HG03575 (cell line): ENCODE results near the gene SYNE1.

Experiments
- ATAC-seq: cut with Tn5 transposase; IDR thresholded peaks from one replicate; pipeline ENCODE4 v1.9.1; 2021; ENCODE audit not compliant: unreplicated experiment, insufficient number of reproducible peaks, low FRiP score; ENCODE audit errors: extremely low read depth

SYNE1 gene

DNA sequence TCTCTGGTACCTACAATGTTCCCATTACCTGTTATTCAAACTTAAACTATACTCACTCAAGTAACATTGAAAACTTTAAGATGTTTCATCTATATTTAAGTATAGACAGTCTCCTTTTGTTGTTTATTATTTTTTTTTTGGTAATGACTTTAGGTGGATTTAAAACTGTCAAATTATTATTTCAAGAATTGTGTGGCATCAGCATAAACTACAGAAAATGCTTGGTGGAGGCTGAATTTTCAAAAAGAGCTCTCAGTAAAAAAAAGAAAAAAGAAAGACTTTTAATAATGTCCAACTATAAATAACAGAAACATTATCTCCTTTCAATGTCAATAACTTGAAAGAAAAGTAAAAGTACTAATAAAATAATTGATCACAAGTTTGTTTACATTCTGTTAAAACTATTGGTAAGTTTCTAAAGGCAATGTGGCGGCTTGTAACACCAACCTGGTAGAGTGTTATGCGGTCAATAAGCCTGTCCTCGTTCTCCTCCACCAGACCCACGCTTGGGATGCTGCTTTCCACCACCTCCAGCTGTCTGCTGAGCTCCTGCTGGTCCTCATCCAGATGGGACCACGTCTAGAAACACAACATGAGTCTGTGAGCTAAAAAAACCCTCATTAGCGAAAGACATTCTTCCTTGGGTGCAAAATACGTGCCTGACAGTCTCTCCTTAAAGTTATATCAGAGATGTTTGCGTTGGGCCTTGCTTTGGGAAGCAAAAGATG lies 400.6 kb downstream of the SYNE1 start:
- ATAC-seq: no peak

DNA sequence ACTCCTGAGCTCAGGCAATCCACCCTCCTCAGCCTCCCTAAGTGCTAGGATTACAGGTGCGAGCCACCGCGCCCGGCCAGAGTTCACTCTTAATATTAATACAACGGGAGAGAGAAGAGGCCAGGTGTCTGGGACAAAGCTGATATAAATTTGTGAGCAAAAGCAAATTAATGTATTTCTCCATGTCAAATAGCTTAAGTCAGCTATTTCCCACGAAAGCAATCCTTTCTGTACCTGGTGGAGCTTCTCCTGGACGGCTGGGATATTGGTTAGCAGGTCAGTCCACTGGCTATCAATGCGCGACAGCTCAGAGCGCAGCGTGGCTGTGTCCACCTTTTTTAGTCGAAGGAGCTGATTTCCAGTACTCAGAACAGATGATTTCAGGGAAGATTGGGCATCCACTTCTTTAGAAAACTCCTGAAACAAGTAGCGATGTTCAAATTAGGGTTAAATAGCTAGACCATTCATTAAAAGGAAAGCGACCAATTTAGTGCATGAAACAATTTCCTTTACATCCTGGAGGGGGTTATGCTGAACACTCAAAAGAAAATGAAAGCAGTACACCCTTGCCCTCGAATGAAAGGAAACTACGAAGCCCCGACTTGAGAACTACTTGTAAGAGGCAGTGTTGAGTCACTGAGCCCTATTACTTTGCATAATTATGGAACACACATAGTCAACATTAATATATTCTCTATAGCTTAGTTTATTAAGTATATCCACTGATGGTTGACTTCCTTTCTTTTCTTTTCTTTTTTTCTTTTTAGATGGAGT lies 403.4 kb downstream of the SYNE1 start:
- ATAC-seq: no peak

DNA sequence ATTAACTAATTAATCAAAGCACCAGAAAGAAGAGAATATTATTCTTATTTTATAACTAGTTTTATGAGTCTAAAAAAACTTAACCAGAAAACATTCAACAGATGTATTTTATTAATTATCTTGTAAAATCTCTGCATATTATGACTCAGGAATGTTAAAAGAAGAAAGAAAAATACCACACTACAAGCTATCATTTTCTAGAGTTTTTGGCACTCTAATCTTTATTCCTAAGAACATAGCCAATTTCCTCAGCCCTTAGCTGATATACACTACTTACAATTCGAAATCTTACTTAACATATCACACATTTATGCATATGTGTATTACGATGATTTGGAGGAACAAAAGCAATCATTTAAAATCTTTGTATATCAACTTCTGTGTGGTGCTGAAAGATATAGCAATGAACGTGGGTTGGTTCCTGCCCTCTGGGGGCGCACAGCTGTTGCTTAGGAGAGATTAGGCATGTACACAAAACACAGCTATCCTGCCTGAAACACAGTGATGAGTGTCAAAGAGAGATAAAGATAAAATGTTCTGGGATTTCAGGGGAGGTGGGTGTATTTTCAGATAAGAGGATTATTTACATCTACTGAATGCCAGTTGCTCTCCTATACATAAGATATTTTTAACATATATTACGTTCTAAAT lies 404.5 kb downstream of the SYNE1 start:
- ATAC-seq: no peak

DNA sequence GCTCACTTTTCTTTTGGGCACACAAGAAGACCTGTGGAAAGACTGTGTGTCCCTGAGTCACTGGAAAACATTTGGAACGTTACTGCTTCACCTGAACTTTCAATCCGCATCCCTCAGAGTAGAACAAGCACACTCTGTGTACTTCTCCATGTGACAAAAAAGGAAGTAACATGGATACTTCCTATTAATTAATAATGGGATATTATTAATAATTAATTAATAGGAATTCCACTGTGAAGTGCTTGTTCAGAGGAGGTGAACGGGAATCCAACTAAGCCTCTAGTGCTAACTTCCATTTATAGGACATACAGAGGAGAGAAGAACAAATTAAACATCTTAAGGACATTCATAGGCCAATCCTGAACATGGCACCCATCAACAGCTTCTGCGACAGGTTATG lies 407.8 kb downstream of the SYNE1 start:
- no peak for ATAC-seq

DNA sequence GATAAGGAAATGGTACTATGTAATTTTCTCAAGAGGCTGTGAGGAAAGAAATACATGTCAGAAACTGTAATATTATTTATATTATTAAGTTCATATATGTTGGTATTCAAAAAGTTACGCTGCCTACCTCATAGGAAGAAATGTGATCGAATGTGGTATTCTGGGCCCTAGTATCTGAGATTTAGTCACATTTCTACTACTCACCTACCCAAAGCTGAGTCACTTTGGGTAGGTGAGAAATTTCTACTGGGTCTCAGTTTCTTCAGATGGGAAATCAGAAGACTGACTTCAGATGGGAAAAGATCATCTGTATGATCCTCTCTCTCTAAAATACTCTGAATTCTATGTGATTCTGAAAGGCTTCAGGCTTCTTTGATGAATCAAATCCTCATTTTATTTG lies 411.0 kb downstream of the SYNE1 start:
- ATAC-seq: no peak

DNA sequence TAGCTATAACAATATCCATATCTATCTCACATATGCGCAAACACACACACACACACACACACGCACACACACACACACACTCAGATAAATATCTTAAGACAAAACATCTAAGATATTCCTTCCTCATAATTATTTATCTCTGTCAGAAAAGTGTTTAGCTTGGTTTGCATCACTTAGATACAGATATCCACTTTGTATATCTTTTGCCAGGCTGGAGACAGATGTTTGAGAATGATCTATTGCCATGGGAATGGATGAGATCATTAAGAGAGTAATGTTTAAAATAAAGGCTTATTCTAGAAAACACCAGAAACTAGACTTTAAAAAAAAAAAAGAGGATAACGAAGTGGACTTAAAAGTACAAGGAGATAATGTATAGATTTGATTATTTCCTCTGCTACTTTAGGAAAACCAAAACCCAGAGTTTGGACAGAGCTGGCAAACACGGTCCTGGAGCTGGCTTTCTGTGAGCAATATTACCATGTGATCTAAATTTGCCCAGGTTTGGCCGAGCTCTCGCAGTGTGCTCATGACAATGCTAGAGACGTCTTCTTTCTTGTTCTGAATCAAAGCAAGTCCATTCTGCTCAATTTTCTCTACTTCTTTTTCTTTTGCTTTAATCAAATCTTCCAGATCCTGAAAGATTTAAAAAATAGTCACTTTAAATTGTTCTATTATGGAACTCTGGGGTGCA lies 411.8 kb downstream of the SYNE1 start:
- no peak for ATAC-seq

DNA sequence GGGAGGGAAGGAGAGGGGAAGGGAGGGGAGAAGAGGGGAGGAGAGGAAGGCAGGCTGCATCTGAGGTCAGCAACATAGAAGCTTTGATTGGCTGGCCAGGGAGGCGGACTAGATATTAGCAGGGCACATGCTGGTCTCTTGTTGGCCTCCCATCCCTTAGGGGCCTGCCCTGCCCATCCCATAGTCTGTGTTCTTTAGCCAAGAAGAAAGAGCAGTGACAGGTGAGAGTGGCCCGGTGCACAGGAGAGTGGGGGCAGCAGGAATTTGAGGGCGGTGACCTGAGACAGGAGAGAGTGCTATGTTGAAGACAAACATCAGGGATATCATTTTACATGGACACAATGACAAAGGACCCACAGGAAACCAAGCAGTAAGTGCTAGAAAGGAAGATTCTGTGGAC lies 413.5 kb downstream of the SYNE1 start:
- ATAC-seq: no peak

DNA sequence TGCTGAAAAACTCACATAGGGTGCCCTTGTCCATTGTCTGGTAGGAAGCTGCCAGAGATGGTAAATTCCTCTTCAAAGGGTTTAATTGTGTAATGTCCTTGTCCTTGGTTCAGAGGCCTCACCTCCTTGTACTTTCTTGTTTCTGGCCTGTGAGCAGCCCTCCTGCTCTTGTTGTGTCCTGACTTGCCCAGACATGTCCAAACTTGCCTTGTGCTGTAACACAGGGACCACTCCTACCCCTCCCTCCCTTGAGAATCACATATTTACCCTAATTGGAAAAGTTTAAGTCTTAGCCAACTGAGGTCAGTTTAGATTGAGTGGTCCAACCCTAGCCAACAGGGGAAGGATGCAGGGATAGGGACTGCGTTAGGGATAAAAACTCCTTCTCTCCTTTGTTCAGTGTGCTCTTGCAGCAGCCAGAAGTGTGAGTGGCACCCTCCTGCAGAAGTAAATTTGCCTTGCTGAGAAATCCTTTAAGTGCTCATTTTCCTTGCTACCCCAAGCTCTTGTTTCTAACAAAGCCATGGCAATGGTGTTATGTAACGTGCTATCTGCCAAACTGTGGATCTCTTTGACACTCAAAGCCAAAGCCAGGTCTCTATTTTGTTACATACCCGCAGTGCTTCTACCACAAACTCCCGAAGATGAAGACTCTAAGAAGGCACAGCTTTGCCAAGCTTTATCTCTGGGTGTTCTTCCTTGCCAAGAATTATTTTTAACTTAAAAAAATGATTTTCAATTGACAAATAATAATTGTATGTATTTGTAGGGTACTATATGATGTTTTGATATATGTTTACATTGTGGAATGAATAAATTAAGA lies 415.1 kb downstream of the SYNE1 start:
- ATAC-seq: no peak

DNA sequence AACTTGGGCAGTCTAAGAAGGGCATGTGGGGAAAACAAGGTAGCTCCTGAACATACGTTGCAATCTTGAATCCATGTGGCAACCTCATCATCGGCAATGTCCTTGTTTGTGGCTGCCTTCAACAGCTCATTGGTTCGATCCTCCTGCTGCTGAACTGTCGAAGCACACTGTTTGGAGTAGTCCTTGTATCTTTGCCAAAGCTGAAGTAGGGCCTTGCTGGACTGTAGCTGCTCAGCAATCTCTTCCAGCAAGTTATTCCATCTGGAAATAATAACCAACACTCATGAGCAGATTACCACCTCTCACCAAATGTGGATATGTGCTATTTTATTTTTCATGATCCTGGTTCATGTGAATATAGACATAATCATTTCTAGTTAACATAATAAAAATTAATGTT lies 416.4 kb downstream of the SYNE1 start:
- no peak for ATAC-seq

DNA sequence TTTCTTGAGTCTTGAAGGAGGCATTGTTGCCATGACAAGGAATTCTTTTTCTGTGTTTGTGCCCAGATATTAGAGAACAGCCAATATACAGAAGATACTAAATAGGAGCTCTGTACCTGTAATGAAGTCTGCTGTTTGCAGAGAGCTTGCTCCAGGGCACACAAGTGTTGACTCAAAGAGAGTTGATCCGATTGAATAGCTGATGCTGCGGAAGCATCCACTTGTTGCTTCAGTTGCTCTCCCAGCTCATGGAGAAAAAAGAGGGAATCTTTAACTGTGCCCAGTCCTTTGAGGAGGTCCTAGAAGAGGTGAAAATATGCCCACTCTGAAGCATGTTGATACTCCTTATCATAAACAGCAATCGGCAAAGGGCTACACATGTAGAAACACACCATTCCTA lies 418.3 kb downstream of the SYNE1 start:
- ATAC-seq: no peak

DNA sequence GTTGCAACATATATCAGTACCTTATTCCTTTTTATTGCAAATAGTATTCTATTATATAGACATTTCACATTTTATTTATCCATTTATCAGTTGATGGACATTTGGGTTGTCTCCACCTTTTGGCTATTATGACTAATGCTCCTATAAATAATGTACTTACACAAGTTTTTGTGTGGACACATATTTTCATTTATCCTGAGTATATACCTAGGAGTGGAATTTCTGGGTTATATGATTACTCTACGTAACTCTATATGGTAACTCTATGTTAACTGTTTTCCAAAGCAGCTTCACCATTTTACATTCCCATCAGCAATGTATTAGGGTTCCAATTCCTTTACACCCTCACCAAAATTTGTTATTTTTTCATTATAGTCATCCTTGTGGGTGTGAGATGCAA lies 424.7 kb downstream of the SYNE1 start:
- ATAC-seq: no peak

DNA sequence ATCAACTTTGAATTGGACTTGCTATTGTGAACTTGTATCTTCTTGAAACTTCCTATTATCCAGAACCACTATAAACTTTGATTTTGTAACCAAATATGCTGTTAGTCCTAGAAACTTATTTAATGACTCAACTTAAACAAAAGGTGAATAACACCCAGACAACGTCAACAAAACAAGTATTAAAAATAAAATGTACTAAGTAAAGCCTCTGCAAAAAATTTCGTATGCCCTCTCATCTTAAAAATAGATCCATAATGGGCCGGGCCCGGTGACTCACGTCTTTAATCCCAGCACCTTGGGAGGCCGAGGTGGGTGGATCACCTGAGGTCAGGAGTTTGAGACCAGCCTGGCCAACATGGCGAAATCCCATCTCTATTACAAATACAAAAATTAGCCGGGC lies 428.0 kb downstream of the SYNE1 start:
- ATAC-seq: no peak

DNA sequence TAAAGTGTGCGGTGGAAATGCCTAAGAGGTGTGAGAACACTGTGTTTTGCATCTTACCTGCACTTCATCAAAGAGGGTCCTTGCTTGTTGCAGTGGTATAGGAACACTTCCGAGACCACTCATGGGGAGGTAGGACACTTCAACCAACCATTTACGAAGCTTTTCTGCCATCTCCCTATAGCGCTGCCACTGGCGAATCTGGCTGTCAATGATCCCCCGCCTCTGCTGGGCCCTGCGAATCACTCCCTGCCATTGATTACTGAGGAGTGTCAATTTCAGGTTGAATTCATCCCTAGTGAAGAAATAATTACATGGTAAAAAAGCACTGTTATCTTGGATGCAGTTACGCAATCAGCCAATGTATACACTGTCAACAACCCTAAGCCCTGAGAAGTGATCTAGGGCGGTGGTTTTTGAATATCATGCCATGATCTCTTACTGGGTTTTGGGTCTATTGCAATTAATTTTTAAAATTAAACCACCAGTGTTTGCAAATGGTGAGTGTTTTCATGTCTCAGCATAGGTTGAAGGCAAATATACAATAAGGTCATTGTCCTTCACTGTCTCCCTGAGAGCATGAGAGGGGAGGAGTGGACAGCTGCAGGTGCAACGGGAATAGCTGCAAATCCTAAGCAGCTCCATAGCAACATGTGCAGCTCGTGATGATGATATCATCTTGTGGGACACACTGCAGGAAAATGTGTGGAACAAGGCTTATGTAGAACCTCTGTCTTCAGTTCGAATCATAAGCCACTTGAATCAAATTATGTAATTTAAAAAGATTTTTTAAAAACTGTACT lies 429.0 kb downstream of the SYNE1 start:
- no peak for ATAC-seq

DNA sequence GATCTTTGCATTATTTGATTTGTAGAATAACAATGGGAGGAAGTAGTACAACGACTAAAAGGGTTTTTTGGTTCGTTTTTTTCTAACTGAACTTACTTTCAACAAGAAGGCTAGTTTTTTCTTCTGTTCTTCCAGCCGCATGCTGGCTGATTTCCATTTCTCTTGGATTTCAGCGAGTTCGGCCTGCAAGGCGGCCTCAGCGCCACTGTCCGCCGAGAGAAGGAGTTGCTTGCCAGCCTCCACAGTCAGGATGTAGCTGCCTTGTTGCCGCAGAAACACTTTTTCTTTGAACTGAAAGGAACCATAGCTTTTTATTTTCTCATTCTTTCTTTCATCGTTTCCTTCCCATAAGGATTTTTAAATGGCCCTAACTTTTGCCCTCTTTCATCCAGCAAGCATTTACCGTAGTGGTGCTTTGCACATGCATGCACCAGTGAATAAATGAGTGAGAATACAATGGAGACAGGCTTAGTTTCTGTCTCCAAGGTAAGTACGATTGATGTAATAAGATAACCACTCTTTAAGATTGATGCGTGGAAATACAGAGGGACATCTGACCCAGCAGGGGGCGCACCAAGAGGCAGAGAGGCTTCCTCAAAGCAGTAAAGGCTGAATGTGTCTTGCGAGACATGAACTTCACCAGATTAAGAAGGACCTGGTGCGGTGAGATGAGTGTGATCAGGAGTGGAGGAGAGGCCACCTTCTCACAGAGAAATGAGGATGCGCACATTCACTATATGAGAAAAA lies 430.9 kb downstream of the SYNE1 start:
- no peak for ATAC-seq

DNA sequence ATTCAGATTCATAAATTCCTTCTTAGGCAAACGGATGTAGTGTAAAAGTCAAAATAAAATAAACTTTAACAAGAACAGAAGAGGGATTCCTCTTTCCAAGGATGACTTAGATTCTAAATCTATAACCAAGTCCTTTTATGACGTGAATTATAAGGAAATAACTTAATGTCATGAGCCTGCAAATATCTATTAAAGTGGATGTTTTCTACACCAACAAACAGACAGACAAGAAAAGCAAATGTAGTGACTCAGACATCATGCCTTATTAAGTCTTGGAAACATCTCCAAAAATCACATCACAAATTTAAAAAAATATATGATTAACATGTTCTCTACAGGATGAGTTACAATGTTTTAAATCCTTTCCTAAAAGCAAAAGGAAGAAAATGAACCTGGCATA lies 432.6 kb downstream of the SYNE1 start:
- ATAC-seq: no peak

DNA sequence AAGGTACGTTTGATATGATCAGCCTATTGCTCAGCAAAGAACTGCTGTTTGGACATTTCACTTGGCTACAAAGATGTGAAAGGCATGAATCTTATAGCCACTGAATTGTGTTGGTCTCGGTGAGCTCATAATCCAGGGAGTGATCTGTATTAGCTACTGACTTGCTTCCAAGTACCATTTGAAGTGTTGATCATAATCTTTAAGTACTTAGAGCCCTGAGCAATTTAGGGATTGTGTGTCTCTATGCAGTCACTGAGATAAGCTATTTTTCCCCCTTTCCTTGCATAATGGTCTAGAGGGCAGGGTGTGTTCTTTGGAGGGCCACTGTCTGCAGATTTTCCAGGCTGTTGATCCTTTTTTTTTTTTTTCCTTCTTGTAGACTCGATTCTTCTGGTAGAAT lies 436.0 kb downstream of the SYNE1 start:
- ATAC-seq: no peak

DNA sequence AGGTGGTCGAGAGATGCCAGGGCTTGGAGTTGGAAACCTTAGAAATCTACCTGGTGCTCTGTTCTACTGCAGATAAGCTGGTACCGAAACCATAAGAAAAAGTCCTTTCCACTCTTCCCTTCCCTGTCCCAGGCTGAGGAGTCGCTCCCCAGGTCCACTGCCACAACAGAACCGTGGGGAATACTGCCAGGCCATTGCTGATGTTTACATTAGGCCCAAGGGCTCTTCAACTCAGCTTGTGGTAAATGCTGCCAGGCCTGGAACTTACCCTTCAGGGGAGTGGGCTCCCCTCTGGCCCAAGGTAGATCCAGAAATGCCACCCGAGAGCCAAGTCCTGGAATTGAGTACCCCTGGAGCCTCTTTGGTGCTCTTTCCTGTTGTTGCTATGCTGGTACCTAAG lies 441.3 kb downstream of the SYNE1 start:
- ATAC-seq: no peak
